Lung (tissue), 12 donors: ENCODE data around the gene IL22. TPM values are rescaled to one million over a fixed set of nuclear protein-coding genes. Genes with fewer than 3 reads are reported as not detected.

Experiments
- ATAC-seq: fragments of 200-7000 bp; cut with Tn5 transposase; one replicate; pipeline ENCODE4 v1.9.1; 2020; ENCODE audit warnings: moderate number of reproducible peaks; ENCODE audit not compliant: insufficient read depth, low FRiP score
- DNase-seq, 3 donors: peaks; one replicate each; pipeline ENCODE4 v3.0.0-alpha.2; 2013 to 2017
- H3K27ac ChIP-seq, 2 donors: one replicate each; pipeline ENCODE4 v1.5.1; 2013; ENCODE audit warnings: mild to moderate bottlenecking in 2 of 2, moderate library complexity in 2 of 2, control low read depth in 1 of 2, inconsistent platforms in 1 of 2, low read depth in 1 of 2, low read length in 1 of 2
- H3K27me3 ChIP-seq, 3 donors: one replicate each; pipeline ENCODE4 v1.5.1; 2013; ENCODE audit warnings: low read length in 2 of 3; ENCODE audit not compliant: control insufficient read depth in 3 of 3, insufficient read depth in 3 of 3
- H3K36me3 ChIP-seq, 4 donors: one replicate each; pipeline ENCODE4 v1.5.1; 2013; ENCODE audit warnings: low read length in 4 of 4, mild to moderate bottlenecking in 1 of 4, moderate library complexity in 1 of 4; ENCODE audit not compliant: control insufficient read depth in 4 of 4, insufficient read depth in 4 of 4
- H3K4me1 ChIP-seq, 5 donors: one replicate each; pipeline ENCODE4 v1.5.1; 2013; ENCODE audit warnings: low read length in 5 of 5, mild to moderate bottlenecking in 2 of 5, moderate library complexity in 1 of 5; ENCODE audit not compliant: control insufficient read depth in 5 of 5, insufficient read depth in 5 of 5
- H3K4me3 ChIP-seq: one replicate; pipeline ENCODE4 v1.5.1; 2013; ENCODE audit warnings: mild to moderate bottlenecking, control low read depth, moderate library complexity
- H3K9ac ChIP-seq, 2 donors: one replicate each; pipeline ENCODE4 v1.5.1; 2013; ENCODE audit warnings: low read length in 2 of 2, control low read depth in 1 of 2; ENCODE audit not compliant: insufficient read depth in 1 of 2
- H3K9me3 ChIP-seq, 4 donors: one replicate each; pipeline ENCODE4 v1.5.1; 2013; ENCODE audit warnings: low read length in 3 of 4, mild to moderate bottlenecking in 1 of 4, moderate library complexity in 1 of 4; ENCODE audit not compliant: control insufficient read depth in 4 of 4, insufficient read depth in 3 of 4
- WGBS, 2 donors: extraction: QIAGEN DNeasy Blood & Tissue Kit; methylation state at CpG; one replicate each; pipeline ENCODE4 v1.1.7; 2013; 5-methylcytosine and 5-hydroxymethylcytosine counted together
- polyA plus RNA-seq, 2 donors: library from polyadenylated mRNA; stranded (reverse); fragments of 200-250 nt; gene quantifications; one replicate each; pipeline ENCODE4 v1.2.1, GENCODE V29; 2013
- total RNA-seq, 2 donors: library from RNA; depleted of rRNA in 1 of 2; stranded (reverse); fragments of >200 nt in 1 of 2; gene quantifications; one replicate each; pipeline ENCODE4 v1.2.1, GENCODE V29; 2014 to 2021
- TF ChIP-seq, protein P1 (sequence below): IDR thresholded peaks from 2 replicates; pipeline ENCODE4 v1.5.1; 2012; ENCODE audit warnings: mild to moderate bottlenecking; ENCODE audit errors: control extremely low read depth, extremely low read depth
- donor health status: control.
- donor health status: control.
- donor health status: Bipolar disorder and iron deficiency.
- donor health status: healthy.
- donor health status: DM: yes; HTN: yes; CAD: no.

Gene IL22
- total and polyA plus RNA-seq, 4 donors: 0.46 TPM; not detected in 3

- no peak overlapping the region for H3K4me3 ChIP-seq
- no peaks in the 10 kb centered on the region for H3K27me3 ChIP-seq
- TF ChIP-seq, protein P1, sequence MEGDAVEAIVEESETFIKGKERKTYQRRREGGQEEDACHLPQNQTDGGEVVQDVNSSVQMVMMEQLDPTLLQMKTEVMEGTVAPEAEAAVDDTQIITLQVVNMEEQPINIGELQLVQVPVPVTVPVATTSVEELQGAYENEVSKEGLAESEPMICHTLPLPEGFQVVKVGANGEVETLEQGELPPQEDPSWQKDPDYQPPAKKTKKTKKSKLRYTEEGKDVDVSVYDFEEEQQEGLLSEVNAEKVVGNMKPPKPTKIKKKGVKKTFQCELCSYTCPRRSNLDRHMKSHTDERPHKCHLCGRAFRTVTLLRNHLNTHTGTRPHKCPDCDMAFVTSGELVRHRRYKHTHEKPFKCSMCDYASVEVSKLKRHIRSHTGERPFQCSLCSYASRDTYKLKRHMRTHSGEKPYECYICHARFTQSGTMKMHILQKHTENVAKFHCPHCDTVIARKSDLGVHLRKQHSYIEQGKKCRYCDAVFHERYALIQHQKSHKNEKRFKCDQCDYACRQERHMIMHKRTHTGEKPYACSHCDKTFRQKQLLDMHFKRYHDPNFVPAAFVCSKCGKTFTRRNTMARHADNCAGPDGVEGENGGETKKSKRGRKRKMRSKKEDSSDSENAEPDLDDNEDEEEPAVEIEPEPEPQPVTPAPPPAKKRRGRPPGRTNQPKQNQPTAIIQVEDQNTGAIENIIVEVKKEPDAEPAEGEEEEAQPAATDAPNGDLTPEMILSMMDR: no peak
- H3K9ac ChIP-seq: no peak overlapping the region
- H3K36me3 ChIP-seq: peaks cover 0 to 2% (median under 1%) of the 10 kb centered on the region in 4 donors
- H3K9me3 ChIP-seq: no peaks in the 10 kb centered on the region
- no peak for ATAC-seq
- H3K4me1 ChIP-seq: peaks cover 0 to 16% (median 0%) of the 10 kb centered on the region in 5 donors
- DNase-seq: no peak
- no peak overlapping the region for H3K27ac ChIP-seq
These were observed 39.9 kb upstream of the IL22 start for GRCh38 chr12:68293347-68293746.

- Histone ChIP-seq H3K4me1 (peaks cover 0 to 16% (median 0%) of the 10 kb centered on the region in 5 donors), H3K4me3 (no peak overlapping the region), H3K27ac (no peak overlapping the region), H3K36me3 (no peaks in the 10 kb centered on the region), H3K9me3 (no peaks in the 10 kb centered on the region), H3K9ac (no peak overlapping the region), H3K27me3 (no peaks in the 10 kb centered on the region)
- no peak for ATAC-seq
- TF ChIP-seq, protein P1: no peak
- DNase-seq: no peak
- WGBS, 2 donors: 85 to 96% methylated on average over 9 of the region's 9 CpGs
These were observed 38.9 kb upstream of the IL22 start for GRCh38 chr12:68292151-68292943.

- ATAC-seq (no peak), DNase-seq (no peak)
- H3K27ac ChIP-seq: no peak overlapping the region
- H3K9me3 ChIP-seq: no peaks in the 10 kb centered on the region
- H3K4me1 ChIP-seq: peaks cover 0 to 16% (median 0%) of the 10 kb centered on the region in 5 donors
- no peak overlapping the region for H3K4me3 ChIP-seq
- no peaks in the 10 kb centered on the region for H3K27me3 ChIP-seq
- TF ChIP-seq, protein P1: no peak
- H3K36me3 ChIP-seq: no peaks in the 10 kb centered on the region
- 94 to 98% methylated on average over 4 of the region's 4 CpGs for WGBS, 2 donors
- H3K9ac ChIP-seq: no peak overlapping the region
These were observed 38.1 kb upstream of the IL22 start for GRCh38 chr12:68291396-68292036.
